GM18867 (cell line): Measurements from ENCODE around the gene SEC63.
"Not testable (repeated sequence)": the region's sequence is repeated elsewhere in the genome, so short reads cannot be mapped to it uniquely, and the experiment has no call there.

Experiments used
- ATAC-seq: cut with Tn5 transposase; IDR thresholded peaks from one replicate; pipeline ENCODE4 v1.9.1; 2021; ENCODE audit warnings: mild to moderate bottlenecking, moderate library complexity; ENCODE audit not compliant: unreplicated experiment

The SEC63 gene, protein sequence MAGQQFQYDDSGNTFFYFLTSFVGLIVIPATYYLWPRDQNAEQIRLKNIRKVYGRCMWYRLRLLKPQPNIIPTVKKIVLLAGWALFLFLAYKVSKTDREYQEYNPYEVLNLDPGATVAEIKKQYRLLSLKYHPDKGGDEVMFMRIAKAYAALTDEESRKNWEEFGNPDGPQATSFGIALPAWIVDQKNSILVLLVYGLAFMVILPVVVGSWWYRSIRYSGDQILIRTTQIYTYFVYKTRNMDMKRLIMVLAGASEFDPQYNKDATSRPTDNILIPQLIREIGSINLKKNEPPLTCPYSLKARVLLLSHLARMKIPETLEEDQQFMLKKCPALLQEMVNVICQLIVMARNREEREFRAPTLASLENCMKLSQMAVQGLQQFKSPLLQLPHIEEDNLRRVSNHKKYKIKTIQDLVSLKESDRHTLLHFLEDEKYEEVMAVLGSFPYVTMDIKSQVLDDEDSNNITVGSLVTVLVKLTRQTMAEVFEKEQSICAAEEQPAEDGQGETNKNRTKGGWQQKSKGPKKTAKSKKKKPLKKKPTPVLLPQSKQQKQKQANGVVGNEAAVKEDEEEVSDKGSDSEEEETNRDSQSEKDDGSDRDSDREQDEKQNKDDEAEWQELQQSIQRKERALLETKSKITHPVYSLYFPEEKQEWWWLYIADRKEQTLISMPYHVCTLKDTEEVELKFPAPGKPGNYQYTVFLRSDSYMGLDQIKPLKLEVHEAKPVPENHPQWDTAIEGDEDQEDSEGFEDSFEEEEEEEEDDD

DNA sequence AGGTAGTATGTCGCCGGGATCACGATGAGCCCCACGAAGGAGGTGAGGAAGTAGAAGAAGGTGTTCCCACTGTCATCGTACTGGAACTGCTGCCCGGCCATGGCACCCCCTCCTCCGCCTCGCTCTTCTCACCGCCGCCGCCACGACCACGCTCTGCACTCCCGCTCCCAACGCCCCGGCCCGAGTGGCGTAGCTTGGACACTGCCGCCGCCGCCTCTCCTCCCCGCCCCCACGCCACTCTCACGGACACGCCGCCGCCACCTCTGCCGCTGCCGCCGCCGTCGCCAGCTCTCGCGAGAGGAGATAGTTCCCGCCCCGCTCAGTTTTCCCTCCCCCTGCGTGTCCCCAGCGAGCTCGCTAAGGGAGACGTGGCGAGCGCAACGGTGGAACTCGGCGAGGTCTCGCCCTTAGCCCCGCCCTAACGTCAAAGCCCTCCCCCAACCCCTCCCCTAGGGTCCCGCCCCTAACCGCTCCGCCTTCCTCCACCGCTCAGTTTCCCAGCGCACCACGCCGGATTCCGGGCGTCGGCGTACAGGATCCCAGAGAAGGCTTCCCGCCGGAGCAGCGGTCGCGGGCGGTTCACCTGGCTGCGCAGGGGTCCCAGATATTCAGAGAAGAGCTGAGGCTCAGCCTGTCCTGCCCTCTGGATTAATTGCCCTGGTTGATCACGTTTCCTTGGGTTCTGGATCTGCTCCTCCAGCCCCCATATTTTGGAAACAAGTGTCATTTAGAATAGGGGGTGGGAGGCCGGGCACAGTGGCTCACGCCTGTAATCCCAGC, at the start of gene SEC63:
Gene SEC63 (minus strand): TSS at position 300 of the 780 bp plus-strand sequence. CDS start 199 bp downstream, at position 101.
- peak; percentile 91 for ATAC-seq

DNA sequence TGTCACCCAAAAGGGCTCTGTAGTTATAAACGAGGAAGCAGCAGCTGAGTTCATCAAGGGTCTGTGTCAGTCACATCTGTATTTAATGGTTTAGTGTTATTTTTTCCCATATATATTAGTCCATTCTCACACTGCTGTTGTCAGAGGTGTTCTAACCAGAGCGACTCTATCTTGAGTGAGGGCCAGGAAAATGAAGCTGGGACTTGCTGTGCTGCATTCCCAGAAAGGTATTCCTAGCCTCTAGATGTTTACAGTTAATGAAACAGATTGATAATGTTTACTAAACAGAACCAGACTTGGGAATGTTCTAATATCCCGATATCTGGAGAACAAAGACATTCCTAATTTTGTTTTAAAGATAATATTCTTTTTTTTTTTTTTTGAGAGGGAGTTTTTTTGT, 48.0 kb upstream of the SEC63 start:
- no peak for ATAC-seq

DNA sequence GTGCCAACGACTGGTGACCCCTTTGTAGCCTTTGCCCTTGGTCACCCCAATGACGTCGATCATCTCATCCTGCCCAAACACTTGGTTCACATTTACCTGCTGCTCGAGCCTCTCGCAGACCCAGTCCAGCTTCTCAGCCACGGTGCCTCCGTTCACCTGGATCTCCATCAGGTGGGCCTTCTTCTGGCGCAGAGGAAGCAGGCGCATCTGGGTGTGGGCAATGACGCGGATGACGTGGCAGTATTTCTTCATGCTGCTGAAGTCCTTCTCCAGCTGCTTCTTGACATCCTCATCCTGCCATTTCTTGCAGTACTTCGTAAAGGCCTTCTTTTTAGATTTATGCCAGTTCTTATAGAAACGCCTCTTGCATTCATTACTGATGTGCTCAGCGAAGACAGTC, 46.9 kb upstream of the SEC63 start:
- ATAC-seq = no peak

DNA sequence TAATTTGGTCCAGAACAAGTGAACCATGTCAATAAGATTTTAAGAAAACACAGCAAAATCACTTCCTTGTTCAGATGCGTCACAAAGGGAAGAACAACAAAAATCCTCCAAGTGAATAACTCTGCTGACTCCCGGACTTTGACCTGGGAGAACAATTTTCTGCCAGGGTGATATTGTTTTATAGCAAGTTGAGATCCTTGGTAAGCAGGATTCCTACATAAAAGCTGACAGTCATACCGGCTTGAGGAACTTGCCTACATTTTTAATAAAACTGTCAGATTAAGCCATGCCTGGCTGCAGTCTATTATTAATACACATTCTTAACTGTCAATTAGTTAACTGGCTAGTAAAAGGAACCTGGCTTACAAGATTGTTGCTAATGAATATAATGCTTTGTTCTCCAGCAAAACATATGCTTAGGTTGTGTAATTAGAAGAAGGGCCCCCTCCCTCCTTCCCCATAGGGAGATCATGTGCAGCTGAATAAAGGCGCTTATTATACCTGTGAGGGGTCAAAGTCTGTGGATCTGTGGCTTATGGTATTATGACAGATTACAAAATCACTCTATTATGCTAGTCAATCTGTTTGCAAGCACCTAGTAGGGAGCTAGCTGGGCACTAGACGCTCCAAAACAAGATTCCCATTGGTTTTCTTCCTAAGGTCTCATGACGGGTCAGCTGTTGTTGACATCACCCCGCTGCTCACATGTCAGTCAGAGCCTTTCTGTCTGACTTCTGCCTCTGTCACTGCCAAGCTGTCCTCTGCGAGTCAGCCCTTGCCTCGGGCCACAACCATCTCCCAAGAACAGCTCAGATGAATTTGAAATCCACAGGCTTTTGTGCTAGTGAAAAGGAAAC, 44.6 kb upstream of the SEC63 start:
- no peak for ATAC-seq

DNA sequence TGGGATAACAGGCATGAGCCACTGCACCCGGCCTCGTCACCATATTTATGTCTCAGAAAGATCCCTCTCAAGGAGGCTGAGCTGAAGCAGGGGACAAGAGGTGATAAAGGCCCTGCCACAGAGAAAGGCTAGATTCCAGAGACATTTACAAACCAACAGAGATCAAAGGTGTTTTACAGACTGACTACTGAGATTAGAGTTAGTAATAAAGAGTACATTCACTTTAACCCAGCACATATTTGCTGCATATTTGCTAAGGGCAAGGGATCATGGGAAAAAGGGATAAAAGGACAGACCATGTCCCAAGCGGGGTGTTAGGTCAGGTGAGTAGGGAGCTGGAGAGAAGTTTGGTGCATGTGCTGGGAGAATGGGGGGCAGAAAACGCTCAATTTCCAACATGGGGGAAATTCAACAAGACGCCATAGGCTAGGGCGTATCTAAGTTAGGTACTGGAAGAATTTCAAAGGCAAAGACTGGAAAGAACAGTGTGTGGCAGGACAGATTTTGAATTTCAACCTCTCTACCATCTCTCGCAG, 43.8 kb upstream of the SEC63 start:
- no peak for ATAC-seq

DNA sequence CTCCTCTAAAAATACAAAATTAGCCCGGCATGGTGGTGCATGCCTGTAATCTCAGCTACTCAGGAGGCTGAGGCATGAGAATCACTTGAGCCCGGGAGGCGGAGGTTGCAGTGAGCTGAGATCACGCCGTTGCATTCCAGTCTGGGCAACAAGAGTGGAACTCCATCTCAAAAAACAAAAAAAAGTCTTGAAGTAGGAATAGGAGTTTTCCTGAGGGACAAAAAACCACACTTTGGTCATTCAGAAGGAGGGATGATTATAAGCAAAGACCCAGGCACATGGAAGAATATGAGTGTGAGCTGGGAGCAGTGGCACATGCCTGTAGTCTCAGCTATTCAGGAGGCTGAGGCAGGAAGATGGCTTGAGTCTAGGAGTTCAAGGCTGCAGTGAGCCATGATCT, 42.3 kb upstream of the SEC63 start:
- not testable (repeated sequence) for ATAC-seq

DNA sequence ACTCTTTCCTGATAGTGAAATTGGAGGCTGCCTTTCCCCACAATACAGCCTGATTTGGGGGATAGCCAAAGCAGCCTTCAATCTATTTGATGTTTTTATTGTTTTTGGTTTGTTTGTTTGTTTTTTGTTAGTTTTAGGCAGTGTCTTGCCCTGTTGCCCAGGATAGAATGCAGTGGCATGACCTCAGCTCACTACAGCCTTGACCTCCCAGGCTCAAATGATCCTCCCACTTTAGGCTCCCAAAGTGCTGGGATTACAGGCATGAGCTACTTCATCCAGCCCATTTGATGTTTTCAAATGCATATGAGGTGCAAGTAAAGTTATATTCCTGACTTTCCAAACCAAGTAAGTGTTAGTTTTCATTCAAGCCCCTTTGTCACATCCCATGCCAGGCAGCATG, 41.3 kb upstream of the SEC63 start:
- no peak for ATAC-seq

DNA sequence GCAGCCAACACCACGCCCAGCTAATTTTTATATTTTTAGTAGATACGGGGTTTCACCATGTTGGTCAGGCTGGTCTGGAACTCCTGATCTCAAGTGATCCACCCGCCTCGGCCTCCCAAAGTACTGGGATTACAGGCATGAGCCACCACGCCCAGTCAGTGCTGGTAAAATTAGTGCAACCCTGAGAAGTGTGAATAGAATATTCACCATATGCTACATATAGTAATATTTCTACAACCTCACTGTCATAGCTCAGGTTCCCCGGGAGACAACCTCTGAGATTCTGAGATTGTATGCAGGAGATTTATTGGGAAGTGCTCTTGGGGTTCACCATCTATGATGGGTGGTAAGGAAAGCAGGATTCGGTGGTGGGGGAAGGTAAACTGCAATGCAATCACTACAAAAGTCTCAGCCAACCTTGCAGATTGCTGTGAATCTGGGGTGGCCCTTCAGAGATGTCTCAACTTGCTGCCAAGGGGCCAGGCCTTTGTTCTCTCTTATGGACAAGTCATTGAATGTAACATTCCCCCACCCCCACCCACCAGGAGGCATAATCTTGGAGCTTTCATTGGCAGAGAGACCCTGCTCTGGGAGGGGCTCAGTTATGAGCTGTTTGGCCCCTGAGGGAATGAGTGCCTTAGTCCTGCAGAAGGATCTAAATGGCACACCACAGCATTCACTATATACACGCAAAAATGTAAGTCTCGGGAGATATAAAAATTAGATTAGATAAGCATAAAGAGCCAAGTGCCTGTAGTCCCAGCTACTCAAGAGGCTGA, 34.0 kb upstream of the SEC63 start:
- ATAC-seq = no peak

DNA sequence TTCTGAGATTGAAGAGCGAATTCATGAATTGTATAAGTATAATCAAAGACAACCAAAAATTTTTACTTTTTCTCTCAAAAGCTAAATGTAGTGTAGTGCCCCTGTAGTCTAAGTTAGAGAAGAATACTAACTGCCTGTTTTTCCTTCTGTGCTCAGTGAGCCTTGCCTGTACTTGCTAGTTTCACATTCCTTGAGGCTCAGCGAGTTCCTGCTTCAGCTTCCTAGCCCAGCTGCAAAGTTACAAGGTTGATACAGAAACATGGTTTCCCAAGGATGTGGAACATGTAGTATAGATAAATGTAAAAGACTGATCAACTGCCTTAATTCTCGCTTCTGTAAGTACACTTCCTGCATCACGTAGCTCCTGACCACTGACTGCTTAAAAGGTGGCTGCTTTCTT, 33.1 kb upstream of the SEC63 start:
- ATAC-seq = no peak

DNA sequence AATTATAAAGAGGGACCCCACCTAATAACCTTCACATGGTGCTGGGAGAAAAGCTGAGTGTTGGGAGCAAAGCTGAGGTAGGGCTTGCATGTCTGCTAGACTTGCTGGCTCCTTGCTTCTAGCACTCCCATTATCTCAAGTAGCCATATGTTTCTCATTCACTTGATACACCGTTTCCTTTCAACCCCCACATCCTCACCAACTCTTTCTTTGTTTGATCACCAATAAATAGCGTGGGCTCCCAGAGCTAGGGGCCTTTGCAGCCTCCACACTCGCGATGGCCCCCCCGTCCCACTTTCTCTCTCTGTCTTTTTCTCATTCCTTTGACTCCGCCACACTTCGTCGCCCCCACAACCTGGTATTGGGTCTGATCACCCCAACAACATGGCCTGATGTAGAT, 32.6 kb upstream of the SEC63 start:
- ATAC-seq = not testable (repeated sequence)

DNA sequence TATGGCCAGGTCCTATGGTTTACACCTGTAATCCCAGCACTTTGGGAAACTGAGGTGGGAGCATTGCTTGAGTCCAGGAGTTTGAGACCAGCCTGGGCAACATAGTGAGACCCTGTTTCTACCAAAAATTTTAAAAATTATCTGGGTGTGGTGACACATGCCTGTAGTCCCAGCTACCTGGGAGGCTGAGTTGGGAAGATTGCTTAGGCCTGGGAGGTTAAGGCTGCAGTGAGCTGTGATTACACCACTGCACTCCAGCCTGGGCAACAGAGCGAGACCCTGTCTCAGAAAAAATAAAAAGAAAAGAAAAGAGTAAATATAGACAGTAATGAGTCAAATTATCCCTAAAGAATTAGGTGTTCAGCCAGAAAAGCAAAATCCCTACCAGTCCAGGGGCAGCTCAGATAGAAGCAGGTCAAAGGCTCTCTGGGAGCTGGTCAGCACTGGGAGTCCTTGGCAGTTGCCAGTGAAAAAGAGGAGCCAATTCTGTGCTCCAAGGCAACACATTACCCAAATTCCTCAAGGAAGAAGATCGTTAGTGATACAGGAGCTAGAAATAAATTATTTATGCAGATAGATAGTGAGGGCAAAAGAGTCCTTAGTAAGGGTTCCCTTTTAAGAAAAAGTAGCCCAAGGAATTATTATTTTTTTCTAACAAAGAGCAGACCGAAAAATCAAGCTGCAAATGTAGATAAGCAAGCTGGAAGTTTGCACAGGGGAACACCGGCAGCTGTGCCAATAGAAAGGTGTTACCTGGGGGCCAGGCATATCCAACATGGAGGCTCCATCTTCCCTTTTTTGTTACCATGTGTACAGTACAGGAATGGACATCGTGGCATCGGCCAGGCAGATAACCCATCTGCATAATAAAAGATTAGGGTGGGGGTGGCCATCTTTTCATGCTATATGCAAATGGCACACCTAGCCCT, 31.4 kb upstream of the SEC63 start:
- ATAC-seq = no peak

DNA sequence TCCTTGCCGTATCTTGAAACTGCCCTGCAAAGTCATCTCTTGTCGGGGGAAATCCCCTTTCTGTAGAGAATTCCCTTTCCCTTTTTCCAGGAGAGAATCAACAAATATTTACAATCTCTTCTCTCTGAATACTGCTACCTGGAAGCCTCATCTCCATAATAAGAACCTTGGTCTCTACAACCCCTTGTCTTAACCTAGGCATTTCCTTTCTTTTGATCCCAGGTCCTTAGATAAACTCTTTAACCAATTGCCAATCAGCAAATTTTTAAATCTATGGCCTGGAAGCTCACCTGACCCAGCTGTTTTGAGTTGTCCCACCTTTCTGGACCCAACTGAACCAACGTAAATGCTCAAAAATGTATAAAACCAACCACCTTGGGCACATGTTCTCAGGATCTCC, 30.6 kb upstream of the SEC63 start:
- ATAC-seq = no peak

DNA sequence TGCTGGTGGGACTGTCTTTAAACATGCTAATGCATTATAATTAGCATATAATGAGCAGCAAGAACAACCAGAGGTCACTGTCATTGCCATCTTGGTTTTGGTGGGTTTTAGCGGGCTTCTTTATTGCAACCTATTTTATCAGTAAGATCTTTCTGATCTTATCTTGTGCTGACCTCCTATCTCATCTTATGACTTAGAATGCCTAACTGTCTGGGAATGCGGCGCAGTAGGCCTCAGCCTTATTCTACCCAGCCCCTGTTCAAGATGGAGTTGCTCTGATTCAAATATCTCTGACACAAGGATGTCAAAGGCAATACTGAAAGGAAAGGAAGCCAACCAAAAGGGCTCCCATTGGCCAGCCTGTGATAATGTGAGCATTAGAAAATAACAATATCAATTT, 29.8 kb upstream of the SEC63 start:
- ATAC-seq = no peak

DNA sequence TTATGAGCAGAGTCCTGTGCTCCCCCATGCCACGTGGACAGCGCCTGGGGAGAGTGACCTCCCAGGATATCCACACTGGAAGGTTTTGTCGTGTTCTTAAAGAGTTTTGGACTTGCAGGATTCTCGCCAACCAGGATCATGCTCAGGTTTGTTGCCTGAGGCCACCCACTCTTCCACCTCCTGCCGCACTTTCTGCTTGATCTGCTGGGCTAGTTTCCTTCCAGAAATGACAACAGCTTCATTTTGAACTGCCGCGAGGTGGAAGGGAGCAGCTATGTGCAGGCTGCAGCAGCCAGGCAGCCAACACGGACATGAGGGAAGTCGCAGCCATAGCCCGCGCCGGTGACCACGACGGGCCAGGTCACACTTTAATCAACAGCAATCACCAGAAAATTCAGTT, 27.7 kb upstream of the SEC63 start:
- ATAC-seq = no peak

DNA sequence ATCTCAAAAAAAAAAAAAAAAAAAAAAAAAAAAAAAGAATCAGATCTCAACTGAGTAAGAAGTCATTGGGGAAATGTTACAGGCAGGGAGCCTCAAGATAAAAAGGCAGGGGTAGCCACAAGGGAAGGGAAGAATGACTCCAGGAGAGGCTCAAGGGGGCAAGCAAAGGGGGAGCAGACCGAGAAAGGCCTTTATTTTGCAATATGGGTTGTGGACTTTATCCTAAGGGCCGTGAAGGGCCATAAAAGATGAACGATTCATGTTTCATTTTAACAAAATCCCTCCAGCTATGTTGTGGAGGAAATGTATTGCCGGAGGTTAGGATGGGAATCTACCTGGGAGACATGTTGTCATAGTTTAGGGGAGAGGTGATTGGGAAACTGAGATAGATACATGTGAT, 25.8 kb upstream of the SEC63 start:
- ATAC-seq = no peak

DNA sequence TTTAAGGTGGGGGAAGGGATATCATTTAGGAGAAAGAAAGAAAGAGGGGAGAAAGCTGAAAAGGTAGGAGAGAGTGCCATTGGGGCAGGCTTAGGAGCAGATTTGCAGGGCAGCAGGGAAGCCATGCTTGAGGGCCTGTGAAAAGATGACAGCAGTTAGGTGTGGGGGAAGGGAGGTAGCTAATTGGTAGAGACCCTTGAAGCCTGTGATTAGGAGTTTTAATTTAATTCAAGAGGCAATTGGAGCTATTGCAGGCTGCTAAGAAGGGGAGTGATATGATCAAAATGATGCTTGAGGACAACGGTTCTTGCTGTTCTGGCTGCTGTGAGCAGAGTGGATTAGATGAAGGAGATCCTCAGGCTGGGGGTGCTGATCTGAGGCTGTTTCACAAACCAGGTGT, 24.5 kb upstream of the SEC63 start:
- ATAC-seq = no peak

DNA sequence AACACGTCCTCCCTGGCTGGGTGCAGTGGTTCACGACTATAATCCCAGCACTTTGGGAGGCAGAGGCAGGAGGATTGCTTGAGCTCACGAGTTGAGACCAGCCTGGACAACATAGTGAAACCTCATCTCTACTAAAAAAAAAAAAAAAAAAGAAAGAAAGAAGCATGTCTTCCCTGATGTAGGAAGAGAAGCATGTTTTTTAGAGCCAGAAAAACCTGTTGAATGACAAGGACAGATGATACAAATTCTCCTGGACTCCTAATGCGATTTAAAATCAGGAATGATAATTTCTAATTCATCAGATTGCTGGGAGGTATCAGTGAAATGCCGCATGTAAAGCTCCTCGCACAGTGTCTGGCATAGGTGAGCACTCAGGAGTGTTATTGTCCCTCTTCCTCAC, 23.7 kb upstream of the SEC63 start:
- no peak for ATAC-seq

DNA sequence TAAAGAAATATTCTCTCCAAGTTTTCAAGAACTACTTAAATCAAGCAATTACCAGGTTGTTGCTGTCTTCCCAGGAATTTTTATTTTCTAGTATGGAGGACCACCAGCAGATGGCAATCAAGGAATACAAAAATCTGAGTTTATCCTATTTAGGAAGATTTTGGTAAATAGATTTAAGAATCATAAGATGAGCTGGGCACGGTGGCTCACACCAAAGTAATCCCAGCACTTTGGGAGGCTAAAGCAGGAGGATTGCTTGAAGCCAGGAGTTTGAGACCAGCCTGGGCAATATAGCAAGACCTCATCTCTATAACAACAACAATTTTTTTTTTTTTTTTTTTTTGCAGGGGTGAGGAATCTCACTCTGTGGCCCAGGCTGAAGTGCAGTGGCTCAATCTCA, 19.3 kb upstream of the SEC63 start:
- ATAC-seq = no peak
